PC-3 (cell line): ENCODE measurements around the gene RSPH6A.

ENCODE experiments used
- CTCF ChIP-seq: fragments of 300-600 bp; sonication (generic); conservative IDR thresholded peaks from 2 replicates; pipeline ENCODE4 v1.5.1; 2017; ENCODE audit warnings: antibody characterized with exemption, low read depth, mild to moderate bottlenecking, low read length
- EZH2 ChIP-seq: fragments of 300-600 bp; sonication (generic); IDR thresholded peaks from one replicate; pipeline ENCODE4 v1.6.1; 2017; ENCODE audit warnings: antibody characterized with exemption, mild to moderate bottlenecking, low read length; ENCODE audit not compliant: unreplicated experiment

DNA sequence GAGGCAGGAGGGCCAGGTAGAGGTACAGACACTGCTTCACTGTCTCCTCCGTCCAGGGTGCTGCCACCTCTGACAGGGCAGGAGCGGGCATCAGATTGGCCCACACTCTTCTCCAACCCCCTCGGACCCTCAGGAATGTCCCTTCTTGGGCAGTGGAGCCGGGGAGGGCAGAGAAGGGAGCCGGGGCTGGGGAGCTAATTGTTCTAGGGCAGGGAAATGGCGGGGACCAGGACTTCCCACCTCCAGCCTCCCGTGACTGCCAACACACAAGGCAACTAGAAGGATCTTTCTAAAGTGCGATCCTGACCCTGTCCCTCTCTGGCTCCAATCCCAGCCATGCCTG, 10.1 kb upstream of the RSPH6A start:
- TF ChIP-seq CTCF (no peak), EZH2 (no peak)
